HG03097 (cell line): ENCODE results near the gene PTK7.

Experiments used
- ATAC-seq: cut with Tn5 transposase; IDR thresholded peaks from one replicate; pipeline ENCODE4 v1.9.1; 2021; ENCODE audit not compliant: unreplicated experiment, low FRiP score

PTK7 gene

GRCh38 chr6:43196337-43196736 lies 120.2 kb downstream of the PTK7 start:
- no peak for ATAC-seq

GRCh38 chr6:43199912-43200311 lies 123.8 kb downstream of the PTK7 start:
- ATAC-seq: no peak

- ATAC-seq: no peak
Measured at GRCh38 chr6:43200541-43200940, 124.4 kb downstream of the PTK7 start.

DNA sequence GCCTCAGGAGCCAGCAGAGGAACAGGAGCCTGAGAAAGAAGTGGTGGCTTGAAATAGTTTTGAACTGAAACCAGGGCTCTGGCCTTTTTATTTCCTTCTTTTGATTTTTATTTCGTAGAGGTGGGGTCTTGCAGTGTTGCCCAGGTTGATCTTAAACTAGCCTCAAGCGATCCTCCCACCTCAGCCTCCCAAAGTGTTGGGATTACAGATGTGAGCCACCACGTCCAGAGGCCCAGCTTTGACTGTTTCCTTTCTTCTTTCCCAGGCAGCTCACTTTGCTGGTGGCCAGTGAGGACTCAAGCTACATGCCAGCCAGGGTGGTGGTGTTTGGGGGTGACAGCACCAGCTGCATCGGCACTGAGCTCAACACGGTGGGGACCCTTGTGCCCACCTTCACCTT lies 126.3 kb downstream of the PTK7 start:
- no peak for ATAC-seq

GRCh38 chr6:43203029-43203717 lies 127.1 kb downstream of the PTK7 start:
- ATAC-seq: no peak

DNA sequence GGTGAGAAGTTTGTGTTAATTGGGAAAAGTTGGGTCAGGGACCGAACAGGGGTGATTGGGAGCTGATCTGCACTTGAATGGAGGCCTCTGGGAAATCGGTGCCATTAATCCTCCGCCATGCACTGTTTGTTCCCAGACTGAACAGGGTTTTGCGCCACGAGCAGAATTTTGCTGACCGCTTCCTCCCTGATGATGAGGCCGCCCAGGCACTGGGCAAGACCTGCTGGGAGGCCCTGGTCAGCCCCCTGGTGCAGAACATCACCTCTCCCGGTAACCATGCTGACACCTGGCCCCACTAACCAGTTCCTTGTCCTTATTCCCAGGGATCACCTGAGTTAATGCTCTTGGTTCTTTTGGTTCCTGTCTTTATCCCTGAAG lies 127.6 kb downstream of the PTK7 start:
- no peak for ATAC-seq

- ATAC-seq: no peak
Measured at GRCh38 chr6:43204271-43205105, 128.4 kb downstream of the PTK7 start.

DNA sequence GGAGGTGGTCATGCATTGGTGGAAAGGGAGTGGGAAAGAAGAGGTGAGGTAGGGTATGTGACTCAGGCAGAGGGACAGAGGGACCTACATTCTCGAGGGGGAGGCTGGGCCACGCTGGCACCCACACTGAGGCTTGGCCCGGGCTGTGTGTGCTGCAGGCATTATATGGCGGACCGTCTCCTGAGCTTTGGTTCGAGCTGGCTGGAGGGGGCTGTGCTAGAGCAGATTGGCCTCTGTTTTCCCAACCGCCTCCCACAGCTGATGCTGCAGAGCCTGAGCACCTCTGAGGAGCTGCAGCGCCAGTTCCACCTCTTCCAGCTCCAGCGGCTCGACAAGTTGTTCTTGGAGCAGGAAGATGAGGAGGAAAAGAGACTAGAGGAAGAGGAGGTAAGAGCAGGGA lies 129.7 kb downstream of the PTK7 start:
- no peak for ATAC-seq

- ATAC-seq: no peak
Measured at GRCh38 chr6:43207286-43207685, 131.2 kb downstream of the PTK7 start.
